Esophagus (tissue), 2 donors: ENCODE measurements around the gene VN1R5. TPM values are rescaled to one million over a fixed set of nuclear protein-coding genes. Genes with fewer than 3 reads are reported as not detected.

Source experiments
- H3K27ac ChIP-seq, 2 donors: one replicate each; pipeline ENCODE4 v1.5.1; 2013; ENCODE audit warnings: low read depth in 2 of 2, mild to moderate bottlenecking in 2 of 2, inconsistent platforms in 1 of 2, low read length in 1 of 2, moderate library complexity in 1 of 2
- H3K27me3 ChIP-seq, 2 donors: one replicate each; pipeline ENCODE4 v1.6.1; 2013; ENCODE audit warnings: low read length in 2 of 2, control low read depth in 1 of 2, mild to moderate bottlenecking in 1 of 2; ENCODE audit not compliant: insufficient read depth in 2 of 2, control insufficient read depth in 1 of 2
- H3K36me3 ChIP-seq, 2 donors: one replicate each; pipeline ENCODE4 v1.6.1; 2013; ENCODE audit warnings: low read length in 1 of 2; ENCODE audit not compliant: control insufficient read depth in 2 of 2, insufficient read depth in 2 of 2
- H3K4me1 ChIP-seq, 2 donors: one replicate each; pipeline ENCODE4 v1.6.1; 2013; ENCODE audit warnings: low read length in 1 of 2; ENCODE audit not compliant: control insufficient read depth in 2 of 2, insufficient read depth in 2 of 2
- H3K4me3 ChIP-seq, 2 donors: one replicate each; pipeline ENCODE4 v1.5.1; 2013; ENCODE audit warnings: low read length in 2 of 2, mild to moderate bottlenecking in 2 of 2, low read depth in 1 of 2, moderate library complexity in 1 of 2
- H3K9me3 ChIP-seq, 2 donors: one replicate each; pipeline ENCODE4 v1.6.1; 2013; ENCODE audit warnings: mild to moderate bottlenecking in 2 of 2, low read depth in 1 of 2, low read length in 1 of 2, moderate library complexity in 1 of 2; ENCODE audit not compliant: control insufficient read depth in 2 of 2, insufficient read depth in 1 of 2
- WGBS, 2 donors: extraction: QIAGEN DNeasy Blood & Tissue Kit; methylation state at CpG; one replicate each; pipeline ENCODE4 v1.1.7; 2013; 5-methylcytosine and 5-hydroxymethylcytosine counted together
- polyA plus RNA-seq, 2 donors: library from polyadenylated mRNA; stranded (reverse); fragments of 200-250 nt; gene quantifications; one replicate each; pipeline ENCODE4 v1.2.3, GENCODE V29; 2013
- donor health status: healthy with polysubstance abuse.
- donor health status: Bipolar disorder and iron deficiency.

VN1R5 gene
- polyA plus RNA-seq, 2 donors: not detected

- Histone ChIP-seq H3K27ac (no peak overlapping the region), H3K27me3 (no peaks in the 10 kb centered on the region), H3K4me3 (no peak overlapping the region), H3K9me3 (no peaks in the 10 kb centered on the region), H3K4me1 (no peaks in the 10 kb centered on the region), H3K36me3 (peaks cover 8 to 10% of the 10 kb centered on the region in 2 donors)
- 93 to 94% methylated on average over 8 of the region's 8 CpGs for WGBS, 2 donors
These were observed 40.8 kb downstream of the VN1R5 start for GRCh38 chr1:247296599-247297180.

DNA sequence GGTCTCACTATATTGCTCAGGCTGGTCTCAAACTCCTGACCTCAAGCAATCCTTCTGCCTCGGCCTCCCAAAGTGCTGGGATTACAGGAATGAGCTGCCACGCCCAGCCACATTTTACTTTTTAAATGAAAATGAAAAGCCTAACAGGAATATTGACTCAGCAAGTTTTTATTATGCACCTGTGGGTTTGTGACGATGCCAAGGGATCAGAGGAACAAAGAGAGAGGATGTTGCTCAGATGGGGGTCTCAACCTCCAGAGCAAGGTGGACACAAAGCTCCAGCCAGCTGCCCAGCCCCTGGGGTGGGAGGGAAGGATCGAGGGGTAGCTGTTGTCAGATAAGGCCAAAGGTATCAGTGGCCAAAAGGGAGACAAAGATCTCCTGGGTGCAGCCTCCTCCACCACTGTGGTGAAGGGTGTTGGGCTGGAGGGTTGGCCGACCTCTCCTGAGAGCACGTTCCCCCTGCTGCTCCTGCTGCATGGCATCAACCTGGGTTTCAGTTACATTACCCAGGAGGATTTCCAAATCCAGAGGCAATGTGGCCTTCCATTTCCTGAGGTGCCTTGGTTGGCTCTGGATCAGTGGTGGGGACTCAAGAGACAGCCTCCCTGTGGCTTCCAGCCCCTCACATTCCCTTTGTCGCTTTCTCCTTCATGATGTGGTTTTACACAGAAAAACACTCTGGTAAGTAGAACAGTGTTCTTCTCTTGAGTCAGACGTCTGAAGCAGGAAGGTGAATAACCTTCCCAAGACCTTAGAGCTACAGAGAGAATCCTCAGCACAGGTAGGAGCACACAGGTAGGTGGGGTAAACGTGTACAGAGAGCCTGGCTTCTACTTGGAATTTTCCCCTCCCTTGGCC lies 41.6 kb downstream of the VN1R5 start:
- no peaks in the 10 kb centered on the region for H3K4me1 ChIP-seq
- no peak overlapping the region for H3K4me3 ChIP-seq
- H3K27ac ChIP-seq: no peak overlapping the region
- H3K9me3 ChIP-seq: no peaks in the 10 kb centered on the region
- 70 to 78% methylated on average over 9 of the region's 9 CpGs for WGBS, 2 donors
- peaks cover 8 to 10% of the 10 kb centered on the region in 2 donors for H3K36me3 ChIP-seq
- H3K27me3 ChIP-seq: no peaks in the 10 kb centered on the region

GRCh38 chr1:247298124-247298481 lies 42.2 kb downstream of the VN1R5 start:
- WGBS, 2 donors: 72 to 73% methylated on average over 6 of the region's 6 CpGs
- no peaks in the 10 kb centered on the region for H3K27me3 ChIP-seq
- H3K36me3 ChIP-seq: peaks cover 8 to 10% of the 10 kb centered on the region in 2 donors
- no peak overlapping the region for H3K4me3 ChIP-seq
- H3K27ac ChIP-seq: no peak overlapping the region
- H3K9me3 ChIP-seq: no peaks in the 10 kb centered on the region
- no peaks in the 10 kb centered on the region for H3K4me1 ChIP-seq

DNA sequence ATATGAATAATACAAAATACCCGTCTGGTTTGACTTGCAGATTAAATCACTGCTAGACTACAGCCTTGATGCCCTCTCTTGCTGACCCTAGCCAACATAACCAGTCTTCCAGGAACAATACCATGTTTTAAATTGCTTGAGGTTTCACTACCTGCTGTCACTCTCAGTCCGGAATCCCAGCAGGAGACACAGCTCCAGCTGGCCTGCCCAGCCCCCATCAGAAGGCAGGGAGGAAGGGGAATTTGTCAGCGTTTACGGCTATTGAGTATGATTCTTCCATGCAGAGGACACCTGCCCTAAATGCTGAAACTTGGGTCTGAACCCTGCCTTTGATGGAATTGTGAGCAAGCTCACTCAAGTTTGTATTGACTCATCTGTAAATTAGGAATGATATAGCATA lies 42.8 kb downstream of the VN1R5 start:
- no peaks in the 10 kb centered on the region for H3K4me1 ChIP-seq
- no peak overlapping the region for H3K27ac ChIP-seq
- H3K4me3 ChIP-seq: no peak overlapping the region
- peaks cover 8 to 10% of the 10 kb centered on the region in 2 donors for H3K36me3 ChIP-seq
- no peaks in the 10 kb centered on the region for H3K27me3 ChIP-seq
- no peaks in the 10 kb centered on the region for H3K9me3 ChIP-seq
- 70 to 80% methylated on average over 4 of the region's 4 CpGs for WGBS, 2 donors

DNA sequence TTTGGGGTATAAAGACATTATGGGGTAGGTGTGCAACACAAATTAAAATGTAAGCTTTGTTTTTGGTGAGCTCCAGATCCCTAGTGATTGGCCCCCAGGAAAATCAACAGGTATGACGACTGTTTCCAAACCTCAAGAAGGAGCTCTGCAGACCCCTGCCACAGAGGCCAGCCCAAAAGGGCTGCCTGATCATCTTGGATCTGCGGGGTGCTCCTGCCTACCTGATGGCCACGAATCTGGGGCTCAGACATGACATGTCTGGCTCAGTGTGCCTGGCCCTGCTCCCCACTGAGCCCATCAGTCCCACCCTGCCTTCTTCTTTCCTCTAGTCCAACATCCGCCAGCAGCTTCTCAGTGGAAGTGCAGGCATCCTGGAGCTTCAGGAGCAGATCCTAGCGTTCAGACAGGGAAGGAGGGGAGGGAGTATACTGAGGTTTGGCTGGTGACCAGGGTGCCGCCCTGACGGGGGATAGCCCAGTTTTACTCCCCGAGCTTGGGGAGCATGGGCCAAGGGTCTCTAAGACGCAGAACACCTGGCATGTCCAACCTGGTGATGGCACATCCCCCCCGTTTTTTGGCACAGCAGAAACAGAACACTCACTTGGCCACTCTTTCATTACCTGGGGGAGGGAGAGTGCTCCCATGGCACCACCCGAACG lies 44.0 kb downstream of the VN1R5 start:
- H3K9me3 ChIP-seq: no peaks in the 10 kb centered on the region

DNA sequence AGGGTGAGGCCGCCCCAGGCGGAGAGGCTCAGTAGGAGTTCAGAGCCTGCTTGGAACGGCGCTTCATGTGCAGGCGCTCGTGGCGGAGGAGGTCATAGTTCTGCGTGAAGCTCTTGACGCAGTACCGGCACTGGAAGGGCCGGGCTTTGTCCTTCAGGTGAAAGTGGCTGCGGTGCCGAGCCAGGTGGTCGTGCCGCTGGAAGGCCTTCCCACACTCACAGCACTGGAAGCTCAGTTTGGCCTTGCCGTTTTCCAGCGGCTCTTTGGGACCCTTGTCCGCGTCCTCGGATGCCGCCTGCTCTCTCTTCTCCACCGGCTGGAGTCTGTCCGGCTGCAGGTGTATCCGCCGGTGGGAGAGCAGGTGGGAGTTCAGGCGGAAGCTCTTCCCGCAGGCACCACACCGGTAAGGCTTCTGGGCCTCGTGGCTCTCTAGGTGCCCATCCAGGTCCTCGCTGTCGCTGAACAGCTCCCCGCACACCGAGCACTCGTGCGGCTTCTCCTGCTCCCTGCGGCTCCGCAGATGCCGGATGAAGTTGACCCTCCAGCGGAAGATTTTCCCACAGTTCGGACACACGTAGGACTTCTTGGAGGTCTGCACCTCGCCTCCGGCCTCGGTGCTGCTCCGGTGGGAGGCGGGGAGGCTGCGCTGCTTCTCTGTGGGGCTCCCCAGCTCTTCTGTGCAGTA lies 44.8 kb downstream of the VN1R5 start:
- Histone ChIP-seq H3K4me3 (no peak overlapping the region), H3K36me3 (peaks cover 8 to 10% of the 10 kb centered on the region in 2 donors), H3K4me1 (no peaks in the 10 kb centered on the region), H3K27me3 (no peaks in the 10 kb centered on the region), H3K27ac (no peak overlapping the region), H3K9me3 (no peaks in the 10 kb centered on the region)
- WGBS, 2 donors: 98% methylated on average over 47 of the region's 47 CpGs

More for the DNA sequence above, 44.0 kb downstream of the VN1R5 start:
- Histone ChIP-seq H3K4me1 (no peaks in the 10 kb centered on the region), H3K4me3 (no peak overlapping the region), H3K27me3 (no peaks in the 10 kb centered on the region), H3K36me3 (peaks cover 8 to 10% of the 10 kb centered on the region in 2 donors), H3K27ac (no peak overlapping the region)
- WGBS, 2 donors: 86 to 92% methylated on average over 12 of the region's 12 CpGs

GRCh38 chr1:247301176-247301540 lies 45.3 kb downstream of the VN1R5 start:
- H3K27me3 ChIP-seq: no peaks in the 10 kb centered on the region
- H3K36me3 ChIP-seq: peaks cover 8 to 10% of the 10 kb centered on the region in 2 donors
- H3K9me3 ChIP-seq: no peaks in the 10 kb centered on the region
- H3K4me3 ChIP-seq: no peak overlapping the region
- 96 to 97% methylated on average over 17 of the region's 17 CpGs for WGBS, 2 donors
- H3K4me1 ChIP-seq: no peaks in the 10 kb centered on the region
- H3K27ac ChIP-seq: no peak overlapping the region

DNA sequence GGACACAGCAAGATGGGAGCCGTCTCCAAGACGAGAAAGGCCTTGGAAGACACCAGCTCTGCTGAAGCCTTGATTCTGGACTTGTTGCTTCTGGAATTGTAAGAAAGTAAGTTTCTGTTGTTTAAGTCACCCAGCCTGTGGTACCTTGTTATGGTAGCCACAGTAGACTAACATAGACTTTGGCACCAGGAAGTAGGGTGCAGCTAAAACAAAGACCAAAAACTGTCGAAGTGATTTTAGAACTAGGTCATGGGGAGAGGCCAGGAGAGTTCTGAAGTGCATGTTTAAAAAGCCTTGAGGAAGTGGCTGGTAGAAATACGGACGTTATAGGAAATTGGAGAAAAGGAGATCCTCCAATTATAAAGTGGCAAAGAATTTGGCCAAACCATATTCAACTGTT lies 47.3 kb downstream of the VN1R5 start:
- Histone ChIP-seq H3K4me1 (no peaks in the 10 kb centered on the region), H3K36me3 (peaks cover 8 to 14% of the 10 kb centered on the region in 2 donors), H3K27ac (no peak overlapping the region), H3K9me3 (no peaks in the 10 kb centered on the region), H3K27me3 (no peaks in the 10 kb centered on the region), H3K4me3 (no peak overlapping the region)
- WGBS, 2 donors: 51 to 91% methylated on average over 5 of the region's 5 CpGs

DNA sequence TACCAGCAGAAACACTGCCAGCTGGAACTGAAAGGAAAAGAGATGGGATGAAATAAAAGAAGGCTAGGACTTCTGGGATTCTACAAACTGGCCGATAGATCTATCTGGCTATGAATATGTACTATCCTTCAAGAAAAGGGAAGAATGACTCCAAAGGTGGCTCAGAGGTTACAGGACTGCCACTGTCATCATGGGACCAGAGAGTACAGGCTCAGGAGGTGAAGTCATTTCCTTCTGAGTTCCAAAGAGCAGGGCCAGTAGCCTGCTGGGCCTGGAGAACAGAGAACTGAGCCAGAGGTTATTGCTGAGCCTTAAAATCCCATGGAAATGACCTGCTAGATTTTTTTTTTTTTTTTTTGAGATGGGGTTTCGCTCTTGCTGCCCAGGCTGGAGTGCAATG lies 48.2 kb downstream of the VN1R5 start:
- H3K36me3 ChIP-seq: peaks cover 10 to 21% of the 10 kb centered on the region in 2 donors
- WGBS, 2 donors: 95 to 96% methylated on average over 2 of the region's 2 CpGs
- no peak overlapping the region for H3K27ac ChIP-seq

More for the DNA sequence above, 48.2 kb downstream of the VN1R5 start:
- Histone ChIP-seq H3K4me3 (no peak overlapping the region), H3K4me1 (no peaks in the 10 kb centered on the region), H3K9me3 (no peaks in the 10 kb centered on the region), H3K27me3 (no peaks in the 10 kb centered on the region)
